T-cell (primary cell): ENCODE data around the gene GTPBP2. TPM values are rescaled to one million over a fixed set of nuclear protein-coding genes. Genes with fewer than 3 reads are reported as not detected.
A peak's percentile ranks its signal among the peaks of the same experiment; 100 is the strongest.
"Not testable (repeated sequence)": the region's sequence is repeated elsewhere in the genome, so short reads cannot be mapped to it uniquely, and the experiment has no call there.

ENCODE experiments used
- ATAC-seq, 4 experiments: fragments of 200-7000 bp in 3 of 4; fragments of 150-1000 bp in 1 of 4; cut with Tn5 transposase; replicated peaks in 1 of 4; 1 replicate in 3 of 4; 2 replicates in 1 of 4; pipeline ENCODE4 v1.10.0; 2021; ENCODE audit warnings: moderate library complexity in 3 of 4, mild to moderate bottlenecking in 2 of 4, moderate number of reproducible peaks in 1 of 4
- CTCF ChIA-PET, 2 donors: fragments of 300-600 bp; sonication (Branson Sonifier 250); formaldehyde crosslinking; loops; one replicate each; lab custom pipeline; 2022; ENCODE audit warnings: antibody characterized with exemption in 2 of 2; lab: Charles Lee
- POLR2A ChIA-PET, 2 donors: fragments of 300-600 bp; sonication (Branson Sonifier 250); formaldehyde crosslinking; loops; one replicate each; lab custom pipeline; 2022; ENCODE audit warnings: antibody characterized with exemption in 2 of 2; lab: Charles Lee
- DNase-seq, 35 experiments: peaks; one replicate each; pipeline versions ENCODE4 v3.0.0 to v3.0.0-alpha.2; 2013 to 2023
- H3K27ac ChIP-seq: one replicate; pipeline ENCODE4 v1.5.1; 2013; ENCODE audit warnings: low read length
- H3K27me3 ChIP-seq, 2 experiments: replicated peaks in 1 of 2; 1 replicate in 1 of 2; 2 replicates in 1 of 2; pipeline versions ENCODE4 v1.6.1 to v1.7.0; 2013; ENCODE audit warnings: low read length in 1 of 2, mixed read lengths in 1 of 2; ENCODE audit not compliant: control insufficient read depth in 2 of 2, insufficient read depth in 2 of 2; ENCODE audit errors: extremely low read depth in 1 of 2
- H3K36me3 ChIP-seq, 2 donors: 1 replicate in 1 of 2; 2 replicates in 1 of 2; pipeline versions ENCODE4 v1.6.1 to v1.7.0; 2013; ENCODE audit warnings: low read length in 1 of 2; ENCODE audit not compliant: control insufficient read depth in 2 of 2, insufficient read depth in 1 of 2; ENCODE audit errors: extremely low read depth in 1 of 2
- H3K4me1 ChIP-seq, 2 experiments: 1 replicate in 1 of 2; 2 replicates in 1 of 2; pipeline versions ENCODE4 v1.6.1 to v1.7.0; 2013; ENCODE audit warnings: low read length in 2 of 2, mixed read lengths in 1 of 2; ENCODE audit not compliant: insufficient read depth in 2 of 2, control insufficient read depth in 1 of 2; ENCODE audit errors: extremely low read depth in 1 of 2
- H3K4me3 ChIP-seq, 2 donors: 1 replicate in 1 of 2; 2 replicates in 1 of 2; pipeline versions ENCODE4 v1.5.1 to v1.7.0; 2013; ENCODE audit warnings: mild to moderate bottlenecking in 2 of 2, low read length in 1 of 2, moderate library complexity in 1 of 2; ENCODE audit not compliant: control insufficient read depth in 1 of 2; ENCODE audit errors: extremely low read depth in 1 of 2
- H3K9me3 ChIP-seq: 2 replicates; pipeline ENCODE4 v1.7.0; 2013
- H3K27ac Mint-ChIP-seq, 2 donors: one replicate each; pipeline ENCODE4 v1.8.0; 2020 to 2021; ENCODE audit warnings: mild to moderate bottlenecking in 2 of 2, mixed read lengths in 2 of 2
- H3K27me3 Mint-ChIP-seq, 2 donors: one replicate each; pipeline ENCODE4 v1.8.0; 2021 to 2022; ENCODE audit warnings: mixed read lengths in 2 of 2
- H3K36me3 Mint-ChIP-seq: one replicate; pipeline ENCODE4 v1.8.0; 2021; ENCODE audit warnings: mixed read lengths
- H3K4me1 Mint-ChIP-seq, 3 donors: one replicate each; pipeline ENCODE4 v1.8.0; 2020 to 2022; ENCODE audit warnings: mixed read lengths in 3 of 3, mild to moderate bottlenecking in 1 of 3
- H3K4me3 Mint-ChIP-seq, 3 donors: one replicate each; pipeline ENCODE4 v1.8.0; 2020 to 2022; ENCODE audit warnings: mild to moderate bottlenecking in 3 of 3, mixed read lengths in 3 of 3, moderate library complexity in 3 of 3
- H3K9me3 Mint-ChIP-seq, 3 donors: one replicate each; pipeline ENCODE4 v1.8.0; 2020 to 2022; ENCODE audit warnings: mixed read lengths in 3 of 3
- WGBS: methylation state at CpG from one replicate; pipeline ENCODE4 v1.1.5; 2013; ENCODE audit warnings: missing lambda C conversion rate; ENCODE audit not compliant: insufficient coverage; 5-methylcytosine and 5-hydroxymethylcytosine counted together
- total RNA-seq, 35 experiments: library from RNA in 6 of 35; stranded (reverse) in 6 of 35; fragments of 120-200 nt in 1 of 35; gene quantifications; one replicate each; pipeline versions ENCODE4 v1.2.1 to v1.2.4 and lab custom pipeline; 2013 to 2026

The GTPBP2 gene
- total RNA-seq, 5 donors from 2014 or later (not counting 1 experiment from before 2014, with no cell fraction given): 58.4 to 87.0 (median 75.2) TPM

DNA sequence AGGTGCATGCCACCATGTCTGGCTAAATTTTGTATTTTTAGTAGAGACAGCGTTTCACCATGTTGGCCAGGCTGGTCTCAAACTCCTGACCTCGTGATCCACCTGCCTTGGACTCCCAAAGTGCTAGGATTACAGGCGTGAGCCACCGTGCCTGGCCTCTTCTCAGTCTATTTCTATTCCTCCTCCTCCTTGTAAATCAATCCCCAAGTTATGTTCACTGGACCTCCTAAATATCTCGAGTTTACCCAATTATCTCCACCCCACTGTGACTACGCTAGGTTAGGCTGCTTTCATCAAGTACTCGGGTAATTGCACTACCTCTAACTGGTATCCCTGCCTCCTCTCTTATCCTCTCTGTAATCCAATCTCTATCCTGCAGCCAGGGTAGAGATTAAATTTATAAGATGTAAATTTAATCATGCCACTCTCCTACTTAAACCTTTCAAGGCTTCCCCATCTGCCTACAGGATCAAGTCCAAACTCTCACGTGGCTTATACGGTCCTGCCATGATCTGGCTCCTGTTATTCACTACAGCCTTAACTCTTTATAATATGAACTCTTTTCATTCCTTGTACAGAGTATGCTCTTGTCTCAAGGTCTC is 5.7 kb upstream of the GTPBP2 start:
- H3K4me1 Mint-ChIP-seq: peaks cover 44 to 59% (median 52%) of the 10 kb centered on the region in 3 donors
- peaks cover 16% of the 10 kb centered on the region for H3K36me3 Mint-ChIP-seq
- peak overlapping the region; percentile 96 for H3K27ac Mint-ChIP-seq
- Histone ChIP-seq H3K36me3 (peaks cover 2 to 14% of the 10 kb centered on the region in 2 donors), H3K4me3 (no peak overlapping the region), H3K9me3 (no peaks in the 10 kb centered on the region), H3K27me3 (no peaks in the 10 kb centered on the region), H3K27ac (peak overlapping the region; percentile 74), H3K4me1 (peaks cover 20 to 45% of the 10 kb centered on the region in 2 experiments)
- peak overlapping the region; percentile 93 to 98 (median 94) for H3K4me3 Mint-ChIP-seq
- no peaks in the 10 kb centered on the region for H3K9me3 Mint-ChIP-seq
- 91% methylated on average over 7 of the region's 9 CpGs for WGBS
- H3K27me3 Mint-ChIP-seq: no peaks in the 10 kb centered on the region
- DNase-seq: no peak
- CTCF ChIA-PET: no interaction called here
- ATAC-seq: no peak
- POLR2A ChIA-PET: interaction anchor here in 1 of 2 donors (0.6 kb wide), 1 partner anchor 760 kb away, joined by 3 read pairs; no protein-coding TSS in a partner anchor

DNA sequence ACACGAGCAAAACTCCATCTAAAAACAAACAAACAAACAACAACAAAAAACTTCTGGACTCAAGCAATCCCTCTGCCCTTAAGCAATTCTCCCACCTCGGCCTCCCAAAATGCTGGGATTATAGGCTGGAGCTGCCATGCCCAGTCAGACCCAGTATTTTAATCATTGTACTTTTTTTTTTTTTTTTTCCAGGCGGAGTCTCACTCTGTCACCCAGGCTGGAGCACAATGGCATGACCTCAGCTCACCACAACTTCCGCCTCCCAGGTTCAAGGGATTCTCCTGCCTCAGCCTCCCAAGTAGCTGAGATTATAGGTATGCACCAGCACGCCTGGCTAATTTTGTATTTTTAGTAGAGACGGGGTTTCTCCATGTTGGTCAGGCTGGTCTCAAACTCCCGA is 3.9 kb upstream of the GTPBP2 start:
- H3K27ac Mint-ChIP-seq, ATAC-seq, H3K36me3 ChIP-seq, H3K27me3 Mint-ChIP-seq, H3K4me3 ChIP-seq, DNase-seq, H3K4me3 Mint-ChIP-seq, H3K27ac ChIP-seq, H3K27me3 ChIP-seq, H3K9me3 Mint-ChIP-seq, CTCF ChIA-PET, H3K9me3 ChIP-seq, POLR2A ChIA-PET, H3K36me3 Mint-ChIP-seq: not testable (repeated sequence)
- peaks cover 44 to 54% (median 45%) of the 10 kb centered on the region in 3 donors for H3K4me1 Mint-ChIP-seq
- 100% methylated on average over 5 of the region's 7 CpGs for WGBS
- H3K4me1 ChIP-seq: peaks cover 18 to 49% of the 10 kb centered on the region in 2 experiments

DNA sequence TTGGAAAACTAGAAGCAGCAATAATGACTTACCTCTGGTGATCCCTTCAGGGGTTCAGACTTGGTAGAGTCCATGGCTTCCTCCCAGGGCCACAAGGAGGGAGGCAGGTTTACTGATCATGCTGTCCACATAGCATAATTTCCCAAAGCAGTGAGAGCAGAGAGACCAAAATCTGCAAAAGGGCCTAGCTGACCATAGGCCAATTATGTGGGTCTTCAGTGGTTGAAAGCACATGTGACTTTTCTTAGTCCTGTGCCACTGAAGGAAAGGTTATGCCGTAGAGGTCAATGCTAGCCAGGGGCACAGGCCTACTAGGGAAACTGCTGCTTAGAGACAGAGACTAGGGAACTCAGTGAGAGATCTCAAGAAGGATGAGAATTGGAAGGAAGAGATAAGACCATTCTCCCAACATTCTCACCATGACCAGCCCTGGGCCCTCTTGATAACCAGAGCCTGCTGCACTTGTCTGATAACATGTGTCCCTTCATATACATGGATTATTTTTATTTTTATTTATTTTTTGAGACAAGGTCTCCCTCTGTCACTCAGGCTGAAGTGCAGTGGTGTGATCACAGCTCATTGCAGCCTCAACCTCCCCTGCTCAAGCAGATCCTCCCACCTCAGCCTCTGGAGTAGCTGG is 2.0 kb upstream of the GTPBP2 start:
- ChIA-PET POLR2A (no interaction called here), CTCF (interaction anchor here (0.6 kb wide), 2 partner anchors 58 to 1418 kb away, joined by 3 to 4 read pairs; no protein-coding TSS in a partner anchor)
- H3K4me3 ChIP-seq: no peak overlapping the region
- WGBS: 100% methylated on average over 1 of the region's 1 CpG
- no peaks in the 10 kb centered on the region for H3K36me3 ChIP-seq
- no peak for ATAC-seq
- DNase-seq: no peak
- peaks cover 17 to 42% of the 10 kb centered on the region in 2 experiments for H3K4me1 ChIP-seq
- Mint-ChIP-seq H3K4me1 (peaks cover 41 to 55% (median 54%) of the 10 kb centered on the region in 3 donors), H3K27ac (peak overlapping the region; percentile 55 to 75), H3K27me3 (no peaks in the 10 kb centered on the region), H3K9me3 (no peaks in the 10 kb centered on the region), H3K36me3 (peaks cover 9% of the 10 kb centered on the region), H3K4me3 (peak overlapping the region; percentile 34 to 92 (median 54))
- no peak overlapping the region for H3K27ac ChIP-seq
- no peaks in the 10 kb centered on the region for H3K27me3 ChIP-seq
- no peaks in the 10 kb centered on the region for H3K9me3 ChIP-seq

DNA sequence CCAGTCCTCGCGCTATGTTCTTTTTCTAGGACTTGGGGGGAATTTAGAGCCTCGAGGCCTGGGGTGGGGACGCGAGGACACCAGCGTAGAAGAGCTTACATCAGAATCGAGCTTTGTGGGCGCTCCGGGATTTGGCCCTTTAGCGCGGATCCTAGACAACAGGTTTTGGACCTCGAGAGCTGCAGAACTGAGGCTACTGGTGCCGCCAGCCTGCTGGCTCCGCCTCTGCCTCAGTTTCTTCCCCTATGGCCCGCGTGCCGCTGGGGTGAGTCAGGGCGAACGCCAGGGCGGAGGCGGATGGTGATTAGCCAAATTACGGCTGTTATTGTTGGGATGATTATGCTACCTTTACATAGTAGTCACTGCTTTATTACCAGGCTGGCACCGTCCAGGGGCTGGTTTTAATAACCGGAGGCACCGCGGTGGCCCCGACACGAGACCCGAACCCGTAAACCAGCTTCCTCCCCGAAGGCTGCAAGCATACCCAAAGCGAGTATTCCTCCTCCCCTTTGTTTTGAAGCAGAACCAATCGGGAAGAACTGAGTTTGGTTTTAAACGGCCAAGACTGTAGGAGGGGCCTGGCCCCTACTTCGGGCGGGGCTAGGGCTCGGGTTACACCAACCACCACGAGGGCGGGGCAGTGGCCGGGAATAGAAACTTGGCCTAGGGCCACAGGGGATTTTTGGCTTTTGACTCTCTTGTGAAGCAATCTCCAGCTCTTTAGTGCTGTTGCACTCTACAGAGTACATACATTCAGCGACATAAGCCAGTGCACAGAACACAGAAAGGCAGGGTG is 639 bp upstream of the GTPBP2 start:
- H3K36me3 ChIP-seq: peaks cover 13% of the 10 kb centered on the region in 2 donors
- no peaks in the 10 kb centered on the region for H3K9me3 ChIP-seq
- peak overlapping the region; percentile 54 for H3K27ac ChIP-seq
- H3K4me3 Mint-ChIP-seq: peak overlapping the region; percentile 92 to 99 (median 98)
- H3K9me3 Mint-ChIP-seq: no peaks in the 10 kb centered on the region
- whole genome bisulfite sequencing: under 1% methylated on average over 34 of the region's 41 CpGs
- no peaks in the 10 kb centered on the region for H3K27me3 ChIP-seq
- CTCF ChIA-PET: interaction anchor here (0.6 to 1.3 kb wide), 4 partner anchors 21 to 683 kb away, joined by 3 to 4 read pairs (median 4); partner anchors contain the start of gene AARS2 (in 1 of the 2)
- POLR2A ChIA-PET: interaction anchor here (0.5 to 0.7 kb wide), 6 partner anchors 13 to 854 kb away, joined by 3 to 7 read pairs (median 6); no protein-coding TSS in a partner anchor
- peak overlapping the region; percentile 98 to 99 for H3K27ac Mint-ChIP-seq
- peaks cover 9 to 32% of the 10 kb centered on the region in 2 experiments for H3K4me1 ChIP-seq
- H3K27me3 Mint-ChIP-seq: no peaks in the 10 kb centered on the region
- ATAC-seq (peak; percentile 46 to 70 (median 56)), DNase-seq (peak; percentile 45 to 94 (median 84))
- peaks cover 32 to 41% (median 40%) of the 10 kb centered on the region in 3 donors for H3K4me1 Mint-ChIP-seq
- H3K36me3 Mint-ChIP-seq: peaks cover 15% of the 10 kb centered on the region
- H3K4me3 ChIP-seq: peak overlapping the region; percentile 64 to 74

DNA sequence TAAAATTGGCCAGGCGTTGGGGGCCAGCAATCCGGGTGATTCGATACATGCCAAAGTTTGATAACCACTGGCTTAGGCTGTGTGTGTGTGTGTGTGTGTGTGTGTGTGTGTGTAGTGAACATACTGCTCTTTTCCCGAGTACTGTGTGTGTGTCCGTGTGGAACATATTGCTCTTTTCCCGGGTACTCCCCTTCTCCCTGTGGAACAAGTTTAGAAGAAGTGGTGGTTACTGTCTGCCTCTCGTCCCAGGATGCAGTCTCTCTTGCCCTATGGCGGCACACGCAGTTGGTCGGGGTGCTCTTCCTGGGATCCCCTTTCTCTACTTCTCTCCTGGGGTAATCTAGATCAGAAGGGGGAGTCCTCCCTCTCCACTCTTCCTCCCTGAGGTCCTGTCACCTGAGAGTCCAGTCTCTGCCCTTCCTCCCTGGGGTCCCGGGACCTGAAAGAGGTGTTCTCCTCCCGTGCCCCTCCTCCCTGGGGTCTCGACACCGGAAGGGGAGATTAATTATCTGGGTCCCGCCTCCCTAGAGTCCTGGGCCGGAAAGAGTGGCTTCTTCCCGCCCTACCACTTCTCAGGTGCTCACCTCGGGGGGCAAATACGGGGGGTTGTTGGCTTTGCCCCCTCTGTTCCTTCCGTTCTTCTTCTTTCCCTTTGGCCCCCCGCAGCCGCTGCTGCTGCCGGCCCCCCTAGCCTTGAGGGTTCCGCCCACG is 516 bp downstream of the GTPBP2 start:
- peak; percentile 30 to 51 (median 47) for ATAC-seq
- peak overlapping the region; percentile 64 to 89 for H3K4me3 ChIP-seq
- 3% methylated on average over 7 of the region's 25 CpGs for WGBS

More for the DNA sequence above, 516 bp downstream of the GTPBP2 start:
- ChIA-PET CTCF (interaction anchor here in 1 of 2 donors (1.2 to 1.3 kb wide), 2 partner anchors 20 to 245 kb away, joined by 3 to 4 read pairs; no protein-coding TSS in a partner anchor), POLR2A (interaction anchor here (0.6 to 0.7 kb wide), 4 partner anchors 14 to 85 kb away, joined by 4 to 7 read pairs (median 6); no protein-coding TSS in a partner anchor)
- H3K27ac ChIP-seq: peak overlapping the region; percentile 74
- peak in 33 of 35 experiments; percentile 26 to 65 (median 39) for DNase-seq
- peaks cover 25% of the 10 kb centered on the region in 2 donors for H3K36me3 ChIP-seq
- Mint-ChIP-seq H3K36me3 (peaks cover 18% of the 10 kb centered on the region), H3K27ac (peak overlapping the region; percentile 96 to 99), H3K4me3 (peak overlapping the region; percentile 92 to 99 (median 98)), H3K9me3 (no peaks in the 10 kb centered on the region), H3K27me3 (no peaks in the 10 kb centered on the region), H3K4me1 (peaks cover 31 to 39% (median 36%) of the 10 kb centered on the region in 3 donors)
- no peaks in the 10 kb centered on the region for H3K27me3 ChIP-seq
- H3K4me1 ChIP-seq: peaks cover 9 to 32% of the 10 kb centered on the region in 2 experiments
- no peaks in the 10 kb centered on the region for H3K9me3 ChIP-seq
